Measurements from ENCODE around the gene PCK1. TPM values are rescaled to one million over a fixed set of nuclear protein-coding genes. Genes with fewer than 3 reads are reported as not detected.

Gene PCK1
- total and polyA plus RNA-seq, 2 donors (not counting 3 experiments of a cell fraction or from before 2014, with no cell fraction given) = not detected

DNA sequence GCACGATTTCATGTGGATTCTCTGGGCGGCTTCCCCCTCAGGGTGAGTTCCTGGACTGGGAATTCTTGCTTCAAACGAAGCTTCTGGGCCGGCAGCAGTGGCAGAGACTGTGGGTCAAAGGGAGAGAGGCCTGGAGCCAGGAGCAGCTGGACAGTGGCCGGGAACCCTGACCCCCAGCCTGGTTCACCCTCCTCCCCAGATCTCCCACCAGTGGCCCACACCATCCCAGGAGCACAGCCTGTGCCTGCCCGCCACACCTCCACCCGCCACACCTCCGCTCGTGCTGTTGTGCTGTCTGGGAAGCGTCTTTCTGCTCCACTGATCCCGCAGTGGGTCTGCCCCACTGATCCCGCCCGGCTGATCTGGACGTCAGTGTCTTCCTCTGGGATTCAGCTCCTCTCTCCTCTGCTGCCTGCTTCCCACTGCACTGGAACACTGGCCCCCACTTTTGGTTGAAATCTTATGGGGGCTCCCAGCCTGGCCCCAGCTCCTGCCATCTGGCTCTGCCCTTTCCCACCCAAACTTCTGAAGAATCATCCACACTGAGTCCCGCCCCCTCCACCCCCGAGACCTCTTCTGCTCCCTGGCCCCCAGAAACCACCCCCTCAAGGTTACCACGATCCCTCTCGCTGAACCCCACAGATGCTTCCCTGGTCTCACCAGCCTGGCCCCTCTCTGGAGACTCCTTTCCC lies 49.5 kb downstream of the PCK1 start:
- Histone ChIP-seq H3K4me1 (ENCODE audit: control insufficient read depth, extremely low read depth, insufficient read depth, low read length) (no peaks in the 10 kb centered on the region), H2AFZ (ENCODE audit: low read depth, low read length) (no peak overlapping the region), H3K9ac (replicated peaks; ENCODE audit: extremely low read depth, insufficient read depth, low read length) (no peak overlapping the region), H3K27ac (ENCODE audit: insufficient read depth, low read depth, low read length) (no peak overlapping the region), H3K79me2 (ENCODE audit: control insufficient read depth, insufficient read depth, low read length) (no peaks in the 10 kb centered on the region), H3K9me3 (replicated peaks; ENCODE audit: control insufficient read depth, insufficient read depth, low read length) (no peaks in the 10 kb centered on the region), H4K20me1 (replicated peaks; ENCODE audit: control insufficient read depth, extremely low read depth, insufficient read depth, low read length) (no peaks in the 10 kb centered on the region), H3K27me3 (ENCODE audit: control insufficient read depth in 2 of 2, insufficient read depth in 2 of 2, low read length in 2 of 2) (no peaks in the 10 kb centered on the region), H3K36me3 (ENCODE audit: control insufficient read depth in 2 of 2, extremely low read depth in 1 of 2, insufficient read depth in 2 of 2, low read length in 2 of 2) (no peaks in the 10 kb centered on the region), H3K4me3 (replicated peaks in 1 of 3; ENCODE audit: insufficient read depth in 1 of 3, low read depth in 1 of 3, low read length in 3 of 3) (no peak overlapping the region), H3K4me2 (ENCODE audit: insufficient read depth, low read length) (no peak overlapping the region), H3K9me1 (replicated peaks; ENCODE audit: control insufficient read depth, extremely low read depth, insufficient read depth, low read length) (no peaks in the 10 kb centered on the region)
- TF ChIP-seq MYC (IDR thresholded peaks at IDR 0.05; ENCODE audit: low read depth, low read length) (no peak), POLR2A (IDR thresholded peaks at IDR 0.05; ENCODE audit: low read depth, low read length) (no peak)
- TF ChIP-seq, protein P1, sequence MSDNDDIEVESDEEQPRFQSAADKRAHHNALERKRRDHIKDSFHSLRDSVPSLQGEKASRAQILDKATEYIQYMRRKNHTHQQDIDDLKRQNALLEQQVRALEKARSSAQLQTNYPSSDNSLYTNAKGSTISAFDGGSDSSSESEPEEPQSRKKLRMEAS (IDR thresholded peaks at IDR 0.05; ENCODE audit: insufficient read depth, insufficient read length) = no peak
- dilution Hi-C loops (cut with MboI; ENCODE audit: extremely low pct_ligation_motif_present, low sequenced_read_pairs) = no loop called here
- intact Hi-C loops (cut with micrococcal nuclease) = no loop called here
- POLR2A ChIA-PET = no interaction called here
- BruUV-seq (replicated peaks) = no TSS peak
- CTCF ChIA-PET = interaction anchor here (0.7 to 1.6 kb wide), 2 partner anchors 100 to 569 kb away, joined by 3 to 6 read pairs; no protein-coding TSS in a partner anchor
- DNase-seq (ENCODE audit: low read depth, low spot score) (no peak), FAIRE-seq (no peak)

DNA sequence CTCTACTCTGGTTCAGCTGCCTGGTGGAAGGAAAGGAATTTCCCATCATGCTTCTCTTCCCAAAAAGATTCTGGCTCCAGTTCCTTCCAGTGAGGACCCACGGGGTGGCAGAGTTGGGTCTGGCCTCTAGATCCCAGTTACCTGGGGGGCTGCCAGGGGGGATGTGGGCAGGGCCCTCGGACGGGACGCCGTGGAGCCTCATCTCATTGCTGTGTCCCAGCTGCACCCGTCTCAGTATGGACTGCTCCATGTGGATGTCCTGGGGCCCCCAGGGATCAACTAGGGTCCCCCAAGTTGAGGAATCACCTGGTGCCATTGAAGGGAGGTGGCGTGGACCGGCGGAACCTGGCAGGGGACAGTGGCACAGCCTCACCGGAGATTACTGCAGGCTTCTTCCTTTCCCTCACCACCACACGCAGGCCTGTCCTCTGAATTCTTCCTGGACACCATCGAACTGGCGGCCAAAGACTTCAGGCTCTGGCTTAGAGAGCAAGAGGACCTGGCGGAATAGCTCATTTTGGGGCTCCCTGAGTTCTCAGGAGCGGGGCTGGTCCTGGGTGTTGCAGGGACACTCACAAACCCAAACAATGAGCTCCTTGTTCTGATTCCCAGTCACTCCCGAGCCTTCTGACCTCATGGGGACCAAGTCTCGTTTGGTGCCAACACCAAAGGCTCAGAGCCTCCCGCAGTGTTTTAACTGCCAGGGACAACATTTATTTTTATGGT lies 50.8 kb downstream of the PCK1 start:
- DNase-seq (ENCODE audit: low read depth, low spot score) = no peak
- dilution Hi-C loops (cut with MboI; ENCODE audit: extremely low pct_ligation_motif_present, low sequenced_read_pairs) = no loop called here

More for the DNA sequence above, 50.8 kb downstream of the PCK1 start:
- FAIRE-seq = no peak
- intact Hi-C loops (cut with micrococcal nuclease) = no loop called here
- no peak overlapping the region for H3K4me2 ChIP-seq (ENCODE audit: insufficient read depth, low read length)
- no peak overlapping the region for H3K4me3 ChIP-seq (replicated peaks in 1 of 3; ENCODE audit: insufficient read depth in 1 of 3, low read depth in 1 of 3, low read length in 3 of 3)
- TF ChIP-seq, protein P2, sequence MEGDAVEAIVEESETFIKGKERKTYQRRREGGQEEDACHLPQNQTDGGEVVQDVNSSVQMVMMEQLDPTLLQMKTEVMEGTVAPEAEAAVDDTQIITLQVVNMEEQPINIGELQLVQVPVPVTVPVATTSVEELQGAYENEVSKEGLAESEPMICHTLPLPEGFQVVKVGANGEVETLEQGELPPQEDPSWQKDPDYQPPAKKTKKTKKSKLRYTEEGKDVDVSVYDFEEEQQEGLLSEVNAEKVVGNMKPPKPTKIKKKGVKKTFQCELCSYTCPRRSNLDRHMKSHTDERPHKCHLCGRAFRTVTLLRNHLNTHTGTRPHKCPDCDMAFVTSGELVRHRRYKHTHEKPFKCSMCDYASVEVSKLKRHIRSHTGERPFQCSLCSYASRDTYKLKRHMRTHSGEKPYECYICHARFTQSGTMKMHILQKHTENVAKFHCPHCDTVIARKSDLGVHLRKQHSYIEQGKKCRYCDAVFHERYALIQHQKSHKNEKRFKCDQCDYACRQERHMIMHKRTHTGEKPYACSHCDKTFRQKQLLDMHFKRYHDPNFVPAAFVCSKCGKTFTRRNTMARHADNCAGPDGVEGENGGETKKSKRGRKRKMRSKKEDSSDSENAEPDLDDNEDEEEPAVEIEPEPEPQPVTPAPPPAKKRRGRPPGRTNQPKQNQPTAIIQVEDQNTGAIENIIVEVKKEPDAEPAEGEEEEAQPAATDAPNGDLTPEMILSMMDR (IDR thresholded peaks at IDR 0.05; ENCODE audit: extremely low read depth in 1 of 2, insufficient read depth in 1 of 2, low read depth in 1 of 2, low read length in 2 of 2) = no peak
- TF ChIP-seq FOS (IDR thresholded peaks at IDR 0.05; ENCODE audit: borderline replicate concordance, insufficient read depth, low read length) (no peak), POLR2AphosphoS5 (IDR thresholded peaks at IDR 0.05; ENCODE audit: insufficient read depth, low read depth, low read length) (no peak), EZH2 (IDR thresholded peaks at IDR 0.05; ENCODE audit: borderline replicate concordance, low read depth, low read length, severe bottlenecking) (no peak), JUN (IDR thresholded peaks at IDR 0.05; ENCODE audit: borderline replicate concordance, insufficient read depth, insufficient read length, low read depth) (no peak), POLR2A (IDR thresholded peaks at IDR 0.05; ENCODE audit: low read depth, low read length) (no peak), MYC (IDR thresholded peaks at IDR 0.05; ENCODE audit: low read depth, low read length) (no peak), GATA2 (IDR thresholded peaks at IDR 0.05; ENCODE audit: insufficient read depth, insufficient read length, low read depth, low read length) (no peak)
- TF ChIP-seq, protein P1 (IDR thresholded peaks at IDR 0.05; ENCODE audit: insufficient read depth, insufficient read length) = no peak
- BruUV-seq (replicated peaks) = no TSS peak
- no peaks in the 10 kb centered on the region for H3K79me2 ChIP-seq (ENCODE audit: control insufficient read depth, insufficient read depth, low read length)
- no peaks in the 10 kb centered on the region for H3K4me1 ChIP-seq (ENCODE audit: control insufficient read depth, extremely low read depth, insufficient read depth, low read length)
- H3K9me1 ChIP-seq (replicated peaks; ENCODE audit: control insufficient read depth, extremely low read depth, insufficient read depth, low read length) = no peaks in the 10 kb centered on the region
- no peaks in the 10 kb centered on the region for H4K20me1 ChIP-seq (replicated peaks; ENCODE audit: control insufficient read depth, extremely low read depth, insufficient read depth, low read length)
- H3K27me3 ChIP-seq (ENCODE audit: control insufficient read depth in 2 of 2, insufficient read depth in 2 of 2, low read length in 2 of 2) = no peaks in the 10 kb centered on the region
- ChIA-PET POLR2A (no interaction called here), CTCF (interaction anchor here (1.3 to 1.6 kb wide), 2 partner anchors 11 to 101 kb away, joined by 6 to 8 read pairs; no protein-coding TSS in a partner anchor)
- no peak overlapping the region for H3K9ac ChIP-seq (replicated peaks; ENCODE audit: extremely low read depth, insufficient read depth, low read length)
- no peak overlapping the region for H3K27ac ChIP-seq (ENCODE audit: insufficient read depth, low read depth, low read length)
- no peaks in the 10 kb centered on the region for H3K36me3 ChIP-seq (ENCODE audit: control insufficient read depth in 2 of 2, extremely low read depth in 1 of 2, insufficient read depth in 2 of 2, low read length in 2 of 2)
- H2AFZ ChIP-seq (ENCODE audit: low read depth, low read length) = no peak overlapping the region
- H3K9me3 ChIP-seq (replicated peaks; ENCODE audit: control insufficient read depth, insufficient read depth, low read length) = no peaks in the 10 kb centered on the region

Measured in endothelial cell of umbilical vein (primary cell).